HEK293 (cell line): ENCODE data around the gene FOXN3.

Source experiments
- CTCF ChIA-PET: fragments of 350-600 bp; formaldehyde crosslinking; extraction: SDS; loops from one replicate; lab custom pipeline; 2021; ENCODE audit warnings: antibody characterized with exemption; lab: Yijun Ruan, JAX
- POLR2A ChIA-PET: fragments of 300-600 bp; formaldehyde crosslinking; extraction: SDS; loops from one replicate; lab custom pipeline; 2020; ENCODE audit warnings: antibody characterized with exemption, inconsistent platforms; lab: Yijun Ruan, JAX
- H3K27ac ChIP-seq: fragments of 200-500 bp; sonication (Bioruptor generic); 2 replicates; pipeline ENCODE4 v1.5.1; 2014; ENCODE audit warnings: low read depth, low read length, control low read depth, inconsistent platforms; ENCODE audit errors: extremely low read depth
- H3K36me3 ChIP-seq, 2 experiments: fragments of 200-500 bp in 1 of 2; sonication (Bioruptor generic) in 1 of 2; 1 replicate in 1 of 2; 2 replicates in 1 of 2; pipeline ENCODE4 v1.5.1; 2014 to 2017; ENCODE audit warnings: inconsistent platforms in 2 of 2, low read length in 2 of 2; ENCODE audit not compliant: control insufficient read depth in 2 of 2, insufficient read depth in 1 of 2
- H3K4me1 ChIP-seq: fragments of 200-500 bp; sonication (Bioruptor generic); 2 replicates; pipeline ENCODE4 v1.5.1; 2014; ENCODE audit warnings: mild to moderate bottlenecking, low read length, inconsistent platforms; ENCODE audit not compliant: control insufficient read depth, insufficient read depth
- H3K4me3 ChIP-seq: 2 replicates; pipeline ENCODE4 v1.5.1; 2011; ENCODE audit warnings: low read depth, mild to moderate bottlenecking, control low read depth, low read length, moderate library complexity
- H3K9me3 ChIP-seq: fragments of 200-500 bp; sonication (Bioruptor generic); 2 replicates; pipeline ENCODE4 v1.5.1; 2014; ENCODE audit warnings: low read depth, low read length, inconsistent platforms; ENCODE audit not compliant: control insufficient read depth, insufficient read depth
- GFI1B ChIP-seq: fragments of 450-650 bp; formaldehyde crosslinking; IDR thresholded peaks from 2 replicates; pipeline ENCODE4 v1.5.1; 2016; ENCODE audit warnings: missing biosample characterization, missing genetic modification characterization
- KLF10 ChIP-seq: fragments of 450-650 bp; IDR thresholded peaks from 2 replicates; pipeline ENCODE4 v1.5.1; 2018; ENCODE audit warnings: missing biosample characterization, mild to moderate bottlenecking, missing genetic modification characterization
- KLF16 ChIP-seq: fragments of 450-650 bp; formaldehyde crosslinking; IDR thresholded peaks from 2 replicates; pipeline ENCODE4 v1.5.1; 2017; ENCODE audit warnings: missing biosample characterization, missing genetic modification characterization
- ZBTB17 ChIP-seq: fragments of 450-650 bp; formaldehyde crosslinking; IDR thresholded peaks from 2 replicates; pipeline ENCODE4 v1.5.1; 2016; ENCODE audit warnings: missing biosample characterization, missing genetic modification characterization
- ZBTB21 ChIP-seq: fragments of 450-650 bp; formaldehyde crosslinking; IDR thresholded peaks from 2 replicates; pipeline ENCODE4 v1.5.1; 2017; ENCODE audit warnings: missing biosample characterization, missing genetic modification characterization
- ZFP69B ChIP-seq: fragments of 450-650 bp; formaldehyde crosslinking; IDR thresholded peaks from 2 replicates; pipeline ENCODE4 v1.5.1; 2016; ENCODE audit warnings: missing biosample characterization, missing genetic modification characterization
- ZNF174 ChIP-seq: fragments of 450-650 bp; formaldehyde crosslinking; IDR thresholded peaks from 2 replicates; pipeline ENCODE4 v1.5.0; 2017; ENCODE audit warnings: missing biosample characterization, mild to moderate bottlenecking, missing genetic modification characterization
- ZNF175 ChIP-seq: fragments of 450-650 bp; formaldehyde crosslinking; IDR thresholded peaks from 2 replicates; pipeline ENCODE4 v1.5.1; 2016; ENCODE audit warnings: missing biosample characterization, missing genetic modification characterization
- ZNF426 ChIP-seq: fragments of 450-650 bp; formaldehyde crosslinking; IDR thresholded peaks from 2 replicates; pipeline ENCODE4 v1.5.1; 2017; ENCODE audit warnings: missing biosample characterization, missing genetic modification characterization, mild to moderate bottlenecking, inconsistent platforms, moderate library complexity
- ZNF501 ChIP-seq: fragments of 450-650 bp; formaldehyde crosslinking; IDR thresholded peaks from 2 replicates; pipeline ENCODE4 v1.5.1; 2016; ENCODE audit warnings: missing biosample characterization, missing genetic modification characterization
- ZNF555 ChIP-seq: fragments of 450-650 bp; formaldehyde crosslinking; conservative IDR thresholded peaks from 2 replicates; pipeline ENCODE4 v1.5.1; 2017; ENCODE audit warnings: missing biosample characterization, mild to moderate bottlenecking, missing genetic modification characterization, inconsistent platforms
- ZNF623 ChIP-seq: fragments of 450-650 bp; formaldehyde crosslinking; IDR thresholded peaks from 2 replicates; pipeline ENCODE4 v1.5.1; 2016; ENCODE audit warnings: missing biosample characterization, missing genetic modification characterization
- ZNF624 ChIP-seq: fragments of 450-650 bp; formaldehyde crosslinking; IDR thresholded peaks from 2 replicates; pipeline ENCODE4 v1.5.1; 2017; ENCODE audit warnings: missing biosample characterization, missing genetic modification characterization
- ZNF629 ChIP-seq: fragments of 450-650 bp; formaldehyde crosslinking; IDR thresholded peaks from 2 replicates; pipeline ENCODE4 v1.5.1; 2017; ENCODE audit warnings: missing biosample characterization, missing genetic modification characterization
- ZNF692 ChIP-seq: fragments of 450-650 bp; formaldehyde crosslinking; IDR thresholded peaks from 2 replicates; pipeline ENCODE4 v1.5.1; 2016; ENCODE audit warnings: missing biosample characterization, missing genetic modification characterization
- TF ChIP-seq, protein P1 (sequence below): fragments of 450-650 bp; formaldehyde crosslinking; conservative IDR thresholded peaks from 2 replicates; pipeline ENCODE4 v1.5.1; 2016; ENCODE audit warnings: low read depth, missing biosample characterization, missing genetic modification characterization
- TF ChIP-seq, protein P2 (sequence below): fragments of 450-650 bp; formaldehyde crosslinking; IDR thresholded peaks from 2 replicates; pipeline ENCODE4 v1.5.1; 2016; ENCODE audit warnings: missing biosample characterization, missing genetic modification characterization
- TF ChIP-seq, protein P3 (sequence below): fragments of 450-650 bp; formaldehyde crosslinking; IDR thresholded peaks from 2 replicates; pipeline ENCODE4 v1.5.0; 2017; ENCODE audit warnings: missing biosample characterization, missing genetic modification characterization, borderline replicate concordance

Gene FOXN3

DNA sequence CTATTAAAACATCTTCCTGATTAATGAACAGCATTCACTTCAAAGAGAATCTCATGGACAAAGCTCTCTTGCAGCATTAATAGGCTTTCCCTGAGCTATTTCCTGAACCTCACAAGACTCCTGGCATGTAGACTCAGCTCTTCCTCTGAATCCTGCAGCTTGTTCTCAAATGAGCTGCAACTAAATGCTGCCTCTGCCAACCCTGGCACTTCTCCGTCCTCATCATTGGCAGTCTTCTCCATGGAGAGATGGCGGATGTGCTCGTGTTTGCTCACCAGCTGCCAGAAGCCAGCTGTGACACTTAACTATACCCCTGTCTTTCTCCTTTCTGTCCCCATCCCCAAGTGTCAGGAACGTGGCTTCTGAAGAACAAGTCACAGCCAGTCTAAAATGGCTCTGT is 232.1 kb downstream of the FOXN3 start (continued):
- TF ChIP-seq GFI1B (tag by site-specific recombination), result no peak
- no peak for TF ChIP-seq KLF16 (tag by site-specific recombination)
- TF ChIP-seq ZNF175 (tag by site-specific recombination), result no peak
- TF ChIP-seq, protein P1, sequence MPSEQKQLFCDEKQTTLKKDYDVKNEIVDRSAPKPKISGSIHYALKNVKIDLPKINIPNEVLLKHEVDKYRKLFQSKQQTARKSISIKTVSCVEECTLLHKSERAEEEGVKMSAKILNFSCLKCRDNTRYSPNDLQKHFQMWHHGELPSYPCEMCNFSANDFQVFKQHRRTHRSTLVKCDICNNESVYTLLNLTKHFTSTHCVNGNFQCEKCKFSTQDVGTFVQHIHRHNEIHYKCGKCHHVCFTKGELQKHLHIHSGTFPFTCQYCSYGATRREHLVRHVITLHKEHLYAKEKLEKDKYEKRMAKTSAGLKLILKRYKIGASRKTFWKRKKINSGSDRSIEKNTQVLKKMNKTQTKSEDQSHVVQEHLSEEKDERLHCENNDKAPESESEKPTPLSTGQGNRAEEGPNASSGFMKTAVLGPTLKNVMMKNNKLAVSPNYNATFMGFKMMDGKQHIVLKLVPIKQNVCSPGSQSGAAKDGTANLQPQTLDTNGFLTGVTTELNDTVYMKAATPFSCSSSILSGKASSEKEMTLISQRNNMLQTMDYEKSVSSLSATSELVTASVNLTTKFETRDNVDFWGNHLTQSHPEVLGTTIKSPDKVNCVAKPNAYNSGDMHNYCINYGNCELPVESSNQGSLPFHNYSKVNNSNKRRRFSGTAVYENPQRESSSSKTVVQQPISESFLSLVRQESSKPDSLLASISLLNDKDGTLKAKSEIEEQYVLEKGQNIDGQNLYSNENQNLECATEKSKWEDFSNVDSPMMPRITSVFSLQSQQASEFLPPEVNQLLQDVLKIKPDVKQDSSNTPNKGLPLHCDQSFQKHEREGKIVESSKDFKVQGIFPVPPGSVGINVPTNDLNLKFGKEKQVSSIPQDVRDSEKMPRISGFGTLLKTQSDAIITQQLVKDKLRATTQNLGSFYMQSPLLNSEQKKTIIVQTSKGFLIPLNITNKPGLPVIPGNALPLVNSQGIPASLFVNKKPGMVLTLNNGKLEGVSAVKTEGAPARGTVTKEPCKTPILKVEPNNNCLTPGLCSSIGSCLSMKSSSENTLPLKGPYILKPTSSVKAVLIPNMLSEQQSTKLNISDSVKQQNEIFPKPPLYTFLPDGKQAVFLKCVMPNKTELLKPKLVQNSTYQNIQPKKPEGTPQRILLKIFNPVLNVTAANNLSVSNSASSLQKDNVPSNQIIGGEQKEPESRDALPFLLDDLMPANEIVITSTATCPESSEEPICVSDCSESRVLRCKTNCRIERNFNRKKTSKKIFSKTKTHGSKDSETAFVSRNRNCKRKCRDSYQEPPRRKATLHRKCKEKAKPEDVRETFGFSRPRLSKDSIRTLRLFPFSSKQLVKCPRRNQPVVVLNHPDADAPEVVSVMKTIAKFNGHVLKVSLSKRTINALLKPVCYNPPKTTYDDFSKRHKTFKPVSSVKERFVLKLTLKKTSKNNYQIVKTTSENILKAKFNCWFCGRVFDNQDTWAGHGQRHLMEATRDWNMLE (tag by site-specific recombination), result no peak

DNA sequence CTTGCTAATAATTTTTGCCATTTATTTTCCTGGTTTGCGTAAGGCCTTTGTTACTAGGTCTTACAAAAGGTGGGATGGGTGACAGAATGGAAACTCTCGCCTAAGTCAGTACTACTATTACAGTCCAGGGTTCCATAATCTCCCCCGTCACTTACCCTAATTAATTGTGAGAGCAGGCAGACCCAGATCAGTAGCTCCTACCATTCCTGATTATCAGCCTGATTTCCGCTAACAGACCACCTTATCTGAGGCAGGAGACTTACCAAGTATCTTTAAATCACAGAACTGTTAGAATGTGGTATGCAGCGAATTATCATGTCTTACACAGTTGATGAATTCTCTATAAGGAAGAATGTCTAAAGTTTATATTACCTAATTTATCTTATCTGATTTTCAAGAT is 234.7 kb downstream of the FOXN3 start:
- no peaks in the 10 kb centered on the region for H3K4me1 ChIP-seq
- ChIA-PET POLR2A (no interaction called here), CTCF (no interaction called here)
- H3K9me3 ChIP-seq, result no peaks in the 10 kb centered on the region
- H3K4me3 ChIP-seq, result no peak overlapping the region
- TF ChIP-seq ZFP69B (tag by site-specific recombination) (no peak), ZNF623 (tag by site-specific recombination) (no peak), ZNF501 (tag by site-specific recombination) (no peak), ZNF629 (no peak), ZNF555 (no peak), ZNF692 (no peak), ZBTB21 (tag by site-specific recombination) (no peak), ZBTB17 (tag by site-specific recombination) (no peak), ZNF174 (tag by site-specific recombination) (no peak), KLF10 (tag by site-specific recombination) (no peak), ZNF426 (no peak), ZNF624 (tag by site-specific recombination) (no peak)
- TF ChIP-seq, protein P2, sequence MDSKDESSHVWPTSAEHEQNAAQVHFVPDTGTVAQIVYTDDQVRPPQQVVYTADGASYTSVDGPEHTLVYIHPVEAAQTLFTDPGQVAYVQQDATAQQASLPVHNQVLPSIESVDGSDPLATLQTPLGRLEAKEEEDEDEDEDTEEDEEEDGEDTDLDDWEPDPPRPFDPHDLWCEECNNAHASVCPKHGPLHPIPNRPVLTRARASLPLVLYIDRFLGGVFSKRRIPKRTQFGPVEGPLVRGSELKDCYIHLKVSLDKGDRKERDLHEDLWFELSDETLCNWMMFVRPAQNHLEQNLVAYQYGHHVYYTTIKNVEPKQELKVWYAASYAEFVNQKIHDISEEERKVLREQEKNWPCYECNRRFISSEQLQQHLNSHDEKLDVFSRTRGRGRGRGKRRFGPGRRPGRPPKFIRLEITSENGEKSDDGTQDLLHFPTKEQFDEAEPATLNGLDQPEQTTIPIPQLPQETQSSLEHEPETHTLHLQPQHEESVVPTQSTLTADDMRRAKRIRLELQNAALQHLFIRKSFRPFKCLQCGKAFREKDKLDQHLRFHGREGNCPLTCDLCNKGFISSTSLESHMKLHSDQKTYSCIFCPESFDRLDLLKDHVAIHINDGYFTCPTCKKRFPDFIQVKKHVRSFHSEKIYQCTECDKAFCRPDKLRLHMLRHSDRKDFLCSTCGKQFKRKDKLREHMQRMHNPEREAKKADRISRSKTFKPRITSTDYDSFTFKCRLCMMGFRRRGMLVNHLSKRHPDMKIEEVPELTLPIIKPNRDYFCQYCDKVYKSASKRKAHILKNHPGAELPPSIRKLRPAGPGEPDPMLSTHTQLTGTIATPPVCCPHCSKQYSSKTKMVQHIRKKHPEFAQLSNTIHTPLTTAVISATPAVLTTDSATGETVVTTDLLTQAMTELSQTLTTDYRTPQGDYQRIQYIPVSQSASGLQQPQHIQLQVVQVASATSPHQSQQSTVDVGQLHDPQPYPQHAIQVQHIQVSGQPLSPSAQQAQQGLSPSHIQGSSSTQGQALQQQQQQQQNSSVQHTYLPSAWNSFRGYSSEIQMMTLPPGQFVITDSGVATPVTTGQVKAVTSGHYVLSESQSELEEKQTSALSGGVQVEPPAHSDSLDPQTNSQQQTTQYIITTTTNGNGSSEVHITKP (tag by site-specific recombination), result no peak
- TF ChIP-seq, protein P3, sequence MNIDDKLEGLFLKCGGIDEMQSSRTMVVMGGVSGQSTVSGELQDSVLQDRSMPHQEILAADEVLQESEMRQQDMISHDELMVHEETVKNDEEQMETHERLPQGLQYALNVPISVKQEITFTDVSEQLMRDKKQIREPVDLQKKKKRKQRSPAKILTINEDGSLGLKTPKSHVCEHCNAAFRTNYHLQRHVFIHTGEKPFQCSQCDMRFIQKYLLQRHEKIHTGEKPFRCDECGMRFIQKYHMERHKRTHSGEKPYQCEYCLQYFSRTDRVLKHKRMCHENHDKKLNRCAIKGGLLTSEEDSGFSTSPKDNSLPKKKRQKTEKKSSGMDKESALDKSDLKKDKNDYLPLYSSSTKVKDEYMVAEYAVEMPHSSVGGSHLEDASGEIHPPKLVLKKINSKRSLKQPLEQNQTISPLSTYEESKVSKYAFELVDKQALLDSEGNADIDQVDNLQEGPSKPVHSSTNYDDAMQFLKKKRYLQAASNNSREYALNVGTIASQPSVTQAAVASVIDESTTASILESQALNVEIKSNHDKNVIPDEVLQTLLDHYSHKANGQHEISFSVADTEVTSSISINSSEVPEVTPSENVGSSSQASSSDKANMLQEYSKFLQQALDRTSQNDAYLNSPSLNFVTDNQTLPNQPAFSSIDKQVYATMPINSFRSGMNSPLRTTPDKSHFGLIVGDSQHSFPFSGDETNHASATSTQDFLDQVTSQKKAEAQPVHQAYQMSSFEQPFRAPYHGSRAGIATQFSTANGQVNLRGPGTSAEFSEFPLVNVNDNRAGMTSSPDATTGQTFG (tag by site-specific recombination), result no peak
- no peaks in the 10 kb centered on the region for H3K36me3 ChIP-seq
- no peak overlapping the region for H3K27ac ChIP-seq
